Fibroblast of lung (primary cell): Measurements from ENCODE around the gene ACY1.

Experiments
- EZH2 ChIP-seq: IDR thresholded peaks from 2 replicates; pipeline ENCODE4 v1.5.1; 2012; ENCODE audit warnings: low read length, control low read depth, mild to moderate bottlenecking; ENCODE audit errors: missing control alignments
- TF ChIP-seq, protein P1 (sequence below), 2 donors: IDR thresholded peaks in 1 of 2; conservative IDR thresholded peaks in 1 of 2; 1 replicate in 1 of 2; 2 replicates in 1 of 2; pipeline ENCODE4 v1.5.1; 2011 to 2012; ENCODE audit warnings: low read length in 2 of 2, control low read depth in 1 of 2, inconsistent platforms in 1 of 2, low read depth in 1 of 2, mild to moderate bottlenecking in 1 of 2

DNA sequence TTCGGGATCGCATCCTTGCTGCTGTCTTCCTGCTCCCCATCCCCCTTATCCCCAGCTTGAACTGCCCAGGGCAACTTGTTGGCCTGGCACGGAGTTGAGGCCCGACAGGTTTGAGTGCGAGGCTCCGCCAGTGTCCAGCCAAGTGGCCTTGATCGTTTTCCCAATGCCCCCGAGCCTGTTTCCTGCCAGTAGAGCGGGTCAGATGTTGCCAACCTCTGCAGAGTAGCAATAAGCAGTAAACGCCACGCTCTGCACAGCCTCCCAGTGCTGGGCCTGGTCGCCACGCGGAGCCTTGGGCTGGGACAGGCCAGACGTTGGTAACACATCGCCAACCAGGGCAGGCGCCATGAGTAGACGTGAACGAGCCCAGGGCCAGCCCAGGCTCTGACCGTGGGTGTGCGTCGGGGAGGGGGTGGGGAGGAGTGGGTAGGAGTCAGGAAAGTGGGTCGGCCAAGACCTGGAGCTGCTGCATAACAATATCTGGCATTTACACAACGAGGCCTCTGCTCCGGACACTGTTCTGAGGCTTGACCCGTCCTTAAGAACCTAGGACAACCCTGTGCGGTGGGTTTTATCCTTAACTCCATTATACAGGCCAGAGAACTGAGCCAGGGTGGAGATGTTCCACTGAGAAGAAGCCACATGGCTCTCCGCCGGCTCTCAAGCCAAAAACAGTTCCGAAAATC lies 8.9 kb upstream of the ACY1 start:
- TF ChIP-seq, protein P1, sequence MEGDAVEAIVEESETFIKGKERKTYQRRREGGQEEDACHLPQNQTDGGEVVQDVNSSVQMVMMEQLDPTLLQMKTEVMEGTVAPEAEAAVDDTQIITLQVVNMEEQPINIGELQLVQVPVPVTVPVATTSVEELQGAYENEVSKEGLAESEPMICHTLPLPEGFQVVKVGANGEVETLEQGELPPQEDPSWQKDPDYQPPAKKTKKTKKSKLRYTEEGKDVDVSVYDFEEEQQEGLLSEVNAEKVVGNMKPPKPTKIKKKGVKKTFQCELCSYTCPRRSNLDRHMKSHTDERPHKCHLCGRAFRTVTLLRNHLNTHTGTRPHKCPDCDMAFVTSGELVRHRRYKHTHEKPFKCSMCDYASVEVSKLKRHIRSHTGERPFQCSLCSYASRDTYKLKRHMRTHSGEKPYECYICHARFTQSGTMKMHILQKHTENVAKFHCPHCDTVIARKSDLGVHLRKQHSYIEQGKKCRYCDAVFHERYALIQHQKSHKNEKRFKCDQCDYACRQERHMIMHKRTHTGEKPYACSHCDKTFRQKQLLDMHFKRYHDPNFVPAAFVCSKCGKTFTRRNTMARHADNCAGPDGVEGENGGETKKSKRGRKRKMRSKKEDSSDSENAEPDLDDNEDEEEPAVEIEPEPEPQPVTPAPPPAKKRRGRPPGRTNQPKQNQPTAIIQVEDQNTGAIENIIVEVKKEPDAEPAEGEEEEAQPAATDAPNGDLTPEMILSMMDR (conservative IDR thresholded peaks at IDR 0.05 in 1 of 2, IDR thresholded peaks at IDR 0.05 in 1 of 2; ENCODE audit: low read depth in 1 of 2, low read length in 2 of 2): no peak
- no peak for TF ChIP-seq EZH2
